Trophoblast cell (in vitro differentiated cells and primary cell): ENCODE measurements around the gene FIGNL2.

Experiments used
- DNase-seq, 2 donors: peaks; one replicate each; pipeline ENCODE4 v3.0.0-alpha.2; 2016
- H2AFZ ChIP-seq: 2 replicates; pipeline ENCODE4 v1.6.1; 2013; ENCODE audit warnings: low read length, moderate library complexity, mild to moderate bottlenecking; ENCODE audit not compliant: insufficient read depth, poor library complexity
- H2AK5ac ChIP-seq: 2 replicates; pipeline ENCODE4 v1.6.1; 2013; ENCODE audit warnings: mild to moderate bottlenecking, low read length
- H2BK120ac ChIP-seq: 2 replicates; pipeline ENCODE4 v1.6.1; 2013; ENCODE audit warnings: low read length, mild to moderate bottlenecking, moderate library complexity; ENCODE audit not compliant: insufficient read depth, poor library complexity
- H2BK12ac ChIP-seq: 2 replicates; pipeline ENCODE4 v1.6.1; 2013; ENCODE audit warnings: mild to moderate bottlenecking, low read length, moderate library complexity
- H2BK5ac ChIP-seq: 2 replicates; pipeline ENCODE4 v1.6.1; 2013; ENCODE audit warnings: low read length, low read depth, moderate library complexity, mild to moderate bottlenecking; ENCODE audit not compliant: poor library complexity
- H3K14ac ChIP-seq: 2 replicates; pipeline ENCODE4 v1.6.1; 2013; ENCODE audit warnings: mild to moderate bottlenecking, low read length
- H3K18ac ChIP-seq: 2 replicates; pipeline ENCODE4 v1.6.1; 2013; ENCODE audit warnings: mild to moderate bottlenecking, low read length
- H3K23ac ChIP-seq: 2 replicates; pipeline ENCODE4 v1.6.1; 2013; ENCODE audit warnings: low read length
- H3K27ac ChIP-seq: 2 replicates; pipeline ENCODE4 v1.5.1; 2013; ENCODE audit warnings: low read depth, mild to moderate bottlenecking, inconsistent platforms, low read length, moderate library complexity
- H3K27me3 ChIP-seq: 2 replicates; pipeline ENCODE4 v1.6.1; 2013; ENCODE audit warnings: inconsistent platforms, mild to moderate bottlenecking, low read length, moderate library complexity; ENCODE audit not compliant: insufficient read depth
- H3K36me3 ChIP-seq, 2 experiments: 1 replicate in 1 of 2; 2 replicates in 1 of 2; pipeline ENCODE4 v1.6.1; 2013; ENCODE audit warnings: low read length in 2 of 2, mild to moderate bottlenecking in 2 of 2, moderate library complexity in 1 of 2; ENCODE audit not compliant: insufficient read depth in 2 of 2, control insufficient read depth in 1 of 2
- H3K4ac ChIP-seq: 2 replicates; pipeline ENCODE4 v1.6.1; 2013; ENCODE audit warnings: low read depth, mild to moderate bottlenecking, low read length, moderate library complexity
- H3K4me1 ChIP-seq, 2 experiments: 1 replicate in 1 of 2; 2 replicates in 1 of 2; pipeline ENCODE4 v1.6.1; 2013; ENCODE audit warnings: low read length in 2 of 2, mild to moderate bottlenecking in 2 of 2, moderate library complexity in 1 of 2; ENCODE audit not compliant: insufficient read depth in 2 of 2, control insufficient read depth in 1 of 2
- H3K4me2 ChIP-seq: 2 replicates; pipeline ENCODE4 v1.6.1; 2013; ENCODE audit warnings: inconsistent platforms, mild to moderate bottlenecking, low read length, moderate library complexity
- H3K4me3 ChIP-seq: 2 replicates; pipeline ENCODE4 v1.5.1; 2013; ENCODE audit warnings: mild to moderate bottlenecking, low read depth, low read length, inconsistent platforms
- H3K79me1 ChIP-seq: one replicate; pipeline ENCODE4 v1.6.1; 2013; ENCODE audit warnings: low read length
- H3K79me2 ChIP-seq: 2 replicates; pipeline ENCODE4 v1.6.1; 2013; ENCODE audit warnings: low read length, mild to moderate bottlenecking; ENCODE audit not compliant: control insufficient read depth, insufficient read depth, poor library complexity
- H3K9ac ChIP-seq: 2 replicates; pipeline ENCODE4 v1.6.1; 2013; ENCODE audit warnings: mild to moderate bottlenecking, low read length
- H3K9me3 ChIP-seq: 2 replicates; pipeline ENCODE4 v1.6.1; 2013; ENCODE audit warnings: low read depth, mild to moderate bottlenecking, control low read depth, inconsistent platforms, low read length; ENCODE audit not compliant: insufficient read depth
- H4K12ac ChIP-seq: 2 replicates; pipeline ENCODE4 v1.6.1; 2013; ENCODE audit warnings: low read depth, mild to moderate bottlenecking, low read length, moderate library complexity
- H4K8ac ChIP-seq: 2 replicates; pipeline ENCODE4 v1.6.1; 2013; ENCODE audit warnings: low read depth, mild to moderate bottlenecking, low read length, moderate library complexity
- H4K91ac ChIP-seq: one replicate; pipeline ENCODE4 v1.6.1; 2013; ENCODE audit warnings: low read depth, mild to moderate bottlenecking, low read length, moderate library complexity
- WGBS: extraction: QIAGEN DNeasy Blood & Tissue Kit; methylation state at CpG from one replicate; pipeline ENCODE4 v1.1.7; 2013; ENCODE audit warnings: missing lambda C conversion rate; ENCODE audit not compliant: insufficient read length, insufficient coverage; ENCODE audit errors: extremely low coverage; 5-methylcytosine and 5-hydroxymethylcytosine counted together

Gene FIGNL2

GRCh38 chr12:51814311-51815088, 34.0 kb downstream of the FIGNL2 start:
- peak overlapping the region; percentile 17 for H3K18ac ChIP-seq
- H2BK120ac ChIP-seq = peak overlapping the region; percentile 94
- H3K14ac ChIP-seq = peak overlapping the region; percentile 85
- peaks cover 8% of the 10 kb centered on the region for H3K79me2 ChIP-seq
- H3K27me3 ChIP-seq = no peaks in the 10 kb centered on the region
- DNase-seq = peak; percentile 60 to 82
- peak overlapping the region; percentile 61 for H2BK5ac ChIP-seq
- H4K8ac ChIP-seq = peak overlapping the region; percentile 94
- WGBS = no CpG with 5 or more reads among the region's 100 CpGs
- H3K4me3 ChIP-seq = peak overlapping the region; percentile 69
- peak overlapping the region; percentile 86 for H2AFZ ChIP-seq
- peak overlapping the region; percentile 54 for H4K12ac ChIP-seq
- H3K4me2 ChIP-seq = peak overlapping the region; percentile 76
- H3K4ac ChIP-seq = peak overlapping the region; percentile 60
- peak overlapping the region; percentile 70 for H4K91ac ChIP-seq
- H3K9me3 ChIP-seq = no peaks in the 10 kb centered on the region
- no peak overlapping the region for H2AK5ac ChIP-seq
- H3K23ac ChIP-seq = no peak overlapping the region
- H3K36me3 ChIP-seq = peaks cover 4 to 8% of the 10 kb centered on the region in 2 experiments
- H3K79me1 ChIP-seq = peaks cover 13% of the 10 kb centered on the region
- peaks cover 8 to 14% of the 10 kb centered on the region in 2 experiments for H3K4me1 ChIP-seq
- peak overlapping the region; percentile 59 for H3K9ac ChIP-seq
- peak overlapping the region; percentile 71 for H3K27ac ChIP-seq
- H2BK12ac ChIP-seq = peak overlapping the region; percentile 1

GRCh38 chr12:51813931-51814310, 34.6 kb downstream of the FIGNL2 start:
- H3K4me1 ChIP-seq = peaks cover 8 to 14% of the 10 kb centered on the region in 2 experiments

GRCh38 chr12:51812871-51813270, 35.6 kb downstream of the FIGNL2 start:
- Histone ChIP-seq H2BK5ac (no peak overlapping the region), H3K4me2 (no peak overlapping the region), H3K27ac (no peak overlapping the region), H3K27me3 (no peaks in the 10 kb centered on the region), H3K36me3 (peaks cover 2 to 5% of the 10 kb centered on the region in 2 experiments), H2AFZ (no peak overlapping the region), H4K8ac (no peak overlapping the region), H4K12ac (no peak overlapping the region), H3K4me3 (no peak overlapping the region), H3K9ac (no peak overlapping the region), H3K9me3 (no peaks in the 10 kb centered on the region), H2BK120ac (no peak overlapping the region), H3K23ac (no peak overlapping the region), H4K91ac (no peak overlapping the region), H3K14ac (no peak overlapping the region), H3K4me1 (peaks cover 8 to 14% of the 10 kb centered on the region in 2 experiments), H3K79me2 (peaks cover 8% of the 10 kb centered on the region), H3K4ac (no peak overlapping the region), H2BK12ac (no peak overlapping the region), H3K18ac (no peak overlapping the region), H3K79me1 (peaks cover 13% of the 10 kb centered on the region), H2AK5ac (no peak overlapping the region)
- DNase-seq = no peak
- no CpG with 5 or more reads among the region's 13 CpGs for WGBS

More at GRCh38 chr12:51813931-51814310, 34.6 kb downstream of the FIGNL2 start:
- Histone ChIP-seq H3K9ac (peak overlapping the region; percentile 47), H3K79me1 (peaks cover 13% of the 10 kb centered on the region), H4K8ac (peak overlapping the region; percentile 89), H2BK120ac (peak overlapping the region; percentile 64), H4K91ac (peak overlapping the region; percentile 70), H3K79me2 (peaks cover 8% of the 10 kb centered on the region), H2BK12ac (peak overlapping the region; percentile 1), H2AK5ac (no peak overlapping the region), H3K9me3 (no peaks in the 10 kb centered on the region), H3K14ac (peak overlapping the region; percentile 69), H3K4me2 (peak overlapping the region; percentile 76), H3K36me3 (peaks cover 4 to 8% of the 10 kb centered on the region in 2 experiments), H3K4ac (no peak overlapping the region), H3K23ac (no peak overlapping the region), H4K12ac (peak overlapping the region; percentile 29), H3K4me3 (peak overlapping the region; percentile 69), H2BK5ac (peak overlapping the region; percentile 6), H3K18ac (peak overlapping the region; percentile 17), H2AFZ (peak overlapping the region; percentile 86), H3K27me3 (no peaks in the 10 kb centered on the region), H3K27ac (no peak overlapping the region)
- DNase-seq = no peak
- no CpG with 5 or more reads among the region's 34 CpGs for WGBS

- H4K91ac ChIP-seq = no peak overlapping the region
- no peak overlapping the region for H4K12ac ChIP-seq
- no peak overlapping the region for H3K23ac ChIP-seq
Observed at GRCh38 chr12:51811203-51812202, 37.0 kb downstream of the FIGNL2 start.

More at GRCh38 chr12:51811203-51812202, 37.0 kb downstream of the FIGNL2 start:
- H3K4me3 ChIP-seq = no peak overlapping the region
- H3K4ac ChIP-seq = no peak overlapping the region
- H3K9ac ChIP-seq = no peak overlapping the region
- DNase-seq = no peak
- H3K18ac ChIP-seq = no peak overlapping the region
- H2BK5ac ChIP-seq = no peak overlapping the region
- no peaks in the 10 kb centered on the region for H3K9me3 ChIP-seq
- no CpG with 5 or more reads among the region's 13 CpGs for WGBS
- H2AFZ ChIP-seq = no peak overlapping the region
- no peaks in the 10 kb centered on the region for H3K27me3 ChIP-seq
- no peak overlapping the region for H4K8ac ChIP-seq
- no peak overlapping the region for H3K4me2 ChIP-seq
- H3K27ac ChIP-seq = no peak overlapping the region
- H3K14ac ChIP-seq = no peak overlapping the region
- no peak overlapping the region for H2AK5ac ChIP-seq
- peaks cover 8% of the 10 kb centered on the region for H3K79me2 ChIP-seq
- peaks cover 0 to 2% of the 10 kb centered on the region in 2 experiments for H3K36me3 ChIP-seq
- H2BK120ac ChIP-seq = no peak overlapping the region
- H3K4me1 ChIP-seq = peaks cover 5 to 14% of the 10 kb centered on the region in 2 experiments
- H3K79me1 ChIP-seq = peaks cover 13% of the 10 kb centered on the region
- no peak overlapping the region for H2BK12ac ChIP-seq
